Stimulated activated CD8-positive, alpha-beta memory T cell treated with anti-CD3 and anti-CD28 coated beads, Interleukin-7, amount 100 ng/mL, for 48 hours (primary cell): Measurements from ENCODE around the gene EIF3L.
"Not testable (repeated sequence)": the region's sequence is repeated elsewhere in the genome, so short reads cannot be mapped to it uniquely, and the experiment has no call there.

ENCODE experiments used
- DNase-seq, 2 donors: peaks; one replicate each; pipeline ENCODE4 v3.0.0-alpha.2; 2020; ENCODE audit warnings: low read depth in 1 of 2; ENCODE audit errors: extremely low read depth in 1 of 2

The EIF3L gene

GRCh38 chr22:37849089-37849751 lies at the start of gene EIF3L:
Gene EIF3L, plus strand, starts transcription at chr22:37849419. Its CDS starts 31 bp downstream, at chr22:37849450.
- peak; percentile 85 to 87 for DNase-seq

- not testable (repeated sequence) for DNase-seq
Measured at GRCh38 chr22:37799979-37800378, 49.2 kb upstream of the EIF3L start.

- DNase-seq = no peak
Measured at GRCh38 chr22:37801946-37802309, 47.3 kb upstream of the EIF3L start.

GRCh38 chr22:37802310-37803194 lies 46.7 kb upstream of the EIF3L start:
- no peak for DNase-seq

GRCh38 chr22:37803195-37803638 lies 46.0 kb upstream of the EIF3L start:
- DNase-seq = no peak

GRCh38 chr22:37803639-37804351 lies 45.4 kb upstream of the EIF3L start:
- no peak for DNase-seq

- no peak for DNase-seq
Measured at GRCh38 chr22:37804352-37804880, 44.8 kb upstream of the EIF3L start.

- DNase-seq = peak; percentile 47 to 62
Measured at GRCh38 chr22:37804881-37805809, 44.1 kb upstream of the EIF3L start.

- DNase-seq = no peak
Measured at GRCh38 chr22:37805810-37806277, 43.4 kb upstream of the EIF3L start.

- DNase-seq = no peak
Measured at GRCh38 chr22:37806409-37807333, 42.5 kb upstream of the EIF3L start.

GRCh38 chr22:37807410-37808293 lies 41.6 kb upstream of the EIF3L start, which contains the start of gene GCAT:
Gene GCAT, plus strand, starts transcription at chr22:37807934. Its CDS starts 34 bp downstream, at chr22:37807968.
- DNase-seq = peak; percentile 86 to 90

GRCh38 chr22:37808294-37808657 lies 40.9 kb upstream of the EIF3L start:
- DNase-seq = no peak

GRCh38 chr22:37809672-37810333 lies 39.4 kb upstream of the EIF3L start:
- DNase-seq = no peak

GRCh38 chr22:37811867-37812266 lies 37.4 kb upstream of the EIF3L start:
- DNase-seq = no peak

GRCh38 chr22:37812869-37813678 lies 36.1 kb upstream of the EIF3L start:
- DNase-seq = no peak

- DNase-seq = no peak
Measured at GRCh38 chr22:37815593-37815992, 33.6 kb upstream of the EIF3L start.
